Stimulated activated CD4-positive, alpha-beta T cell treated with anti-CD3 and anti-CD28 coated beads, TNF-alpha, amount 100 ng/mL, for 1 hour (primary cell): ENCODE measurements around the gene TRAPPC3.

Experiments
- DNase-seq, 3 donors: peaks; one replicate each; pipeline ENCODE4 v3.0.0-alpha.2; 2020; ENCODE audit warnings: low read depth in 3 of 3, low spot score in 1 of 3

The TRAPPC3 gene

DNA sequence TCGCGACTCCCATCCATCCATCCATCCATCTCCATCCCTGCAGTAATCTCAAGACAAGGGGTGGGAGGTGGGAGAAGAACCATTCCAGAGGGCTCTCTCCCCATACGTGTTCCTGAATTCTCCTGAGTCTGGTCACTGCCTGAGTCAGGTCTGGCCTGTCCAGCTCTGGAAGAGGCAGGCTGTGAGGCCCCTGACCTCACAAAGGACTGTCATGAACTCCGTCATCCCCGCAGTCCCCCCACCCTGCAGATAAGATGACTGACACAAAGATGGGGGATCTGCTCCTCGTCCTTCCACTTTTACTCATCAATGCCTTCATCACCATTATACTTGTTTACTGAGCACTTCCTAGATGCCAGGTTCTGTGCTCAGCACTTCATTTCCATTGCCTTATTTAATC lies 5.0 kb upstream of the TRAPPC3 start:
- no peak for DNase-seq

DNA sequence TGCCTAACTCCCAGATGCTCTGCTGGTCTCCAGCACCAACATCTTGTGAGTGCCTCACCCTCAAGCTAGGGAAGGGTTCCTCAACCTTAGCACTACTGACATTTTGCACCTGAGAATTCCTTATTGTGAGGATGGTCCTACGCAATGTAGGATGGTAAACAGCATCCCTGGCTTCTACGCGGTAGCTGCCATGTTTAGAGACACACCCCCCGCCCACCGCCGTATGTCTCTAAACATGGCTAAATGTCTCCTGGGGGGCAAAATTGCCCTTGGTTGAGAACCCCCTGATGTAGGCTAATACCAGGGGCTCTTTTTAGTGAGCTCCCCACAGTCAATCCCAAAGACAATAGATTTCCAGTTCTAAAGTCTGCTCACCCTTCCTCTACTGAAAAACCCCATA lies 4.2 kb upstream of the TRAPPC3 start:
- DNase-seq, result no peak

DNA sequence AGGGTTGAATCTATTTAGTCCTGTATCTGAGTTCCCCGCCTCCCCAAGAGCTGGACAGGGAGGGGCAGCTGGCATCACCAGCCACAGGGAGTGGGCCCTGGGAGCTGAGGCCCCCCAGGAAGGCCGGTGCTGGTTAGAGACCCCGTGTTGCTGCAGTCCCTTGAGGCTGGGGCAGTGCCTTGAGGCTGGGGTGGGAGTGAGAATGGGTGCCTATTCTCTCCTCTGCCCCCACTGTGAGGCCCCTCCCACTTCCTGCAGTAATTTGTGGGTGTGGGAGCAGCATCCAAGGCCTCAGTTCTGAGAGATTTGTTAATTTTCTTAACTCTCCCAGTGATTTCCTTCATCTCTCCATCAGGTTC lies 2.5 kb upstream of the TRAPPC3 start:
- DNase-seq, result no peak

DNA sequence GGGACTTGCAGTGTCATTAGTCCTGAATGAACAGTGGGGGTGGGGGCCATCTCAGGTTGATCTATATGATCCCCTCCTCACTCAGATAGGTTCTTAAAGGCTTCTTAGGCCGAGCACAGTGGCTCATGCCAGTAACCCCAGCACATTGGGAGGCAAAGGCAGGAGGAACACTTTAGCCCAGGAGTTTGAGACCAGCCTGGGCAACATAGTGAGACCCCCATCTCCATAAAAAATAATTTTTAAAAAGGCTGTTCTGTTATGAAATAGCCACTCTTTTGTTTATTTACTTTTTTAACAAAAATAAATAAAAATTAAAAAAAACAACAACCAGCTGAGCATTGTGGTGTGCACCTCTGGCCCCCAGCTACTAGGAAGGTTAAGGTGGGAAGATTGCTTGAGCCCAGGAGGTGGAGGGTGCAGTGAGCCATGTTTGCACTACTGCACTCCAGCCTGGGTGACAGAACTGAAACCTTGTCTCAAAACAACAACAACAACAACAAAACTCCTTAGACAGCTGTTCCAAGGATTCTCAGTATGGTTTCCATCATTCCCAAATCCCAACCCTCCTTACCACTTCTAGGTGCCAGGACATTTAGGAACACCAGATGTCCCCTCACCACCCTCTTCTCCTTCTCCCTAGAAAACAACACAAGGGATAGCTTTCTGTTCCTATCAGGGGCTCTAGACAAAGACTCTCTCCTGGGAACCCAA lies 2.0 kb upstream of the TRAPPC3 start:
- no peak for DNase-seq

DNA sequence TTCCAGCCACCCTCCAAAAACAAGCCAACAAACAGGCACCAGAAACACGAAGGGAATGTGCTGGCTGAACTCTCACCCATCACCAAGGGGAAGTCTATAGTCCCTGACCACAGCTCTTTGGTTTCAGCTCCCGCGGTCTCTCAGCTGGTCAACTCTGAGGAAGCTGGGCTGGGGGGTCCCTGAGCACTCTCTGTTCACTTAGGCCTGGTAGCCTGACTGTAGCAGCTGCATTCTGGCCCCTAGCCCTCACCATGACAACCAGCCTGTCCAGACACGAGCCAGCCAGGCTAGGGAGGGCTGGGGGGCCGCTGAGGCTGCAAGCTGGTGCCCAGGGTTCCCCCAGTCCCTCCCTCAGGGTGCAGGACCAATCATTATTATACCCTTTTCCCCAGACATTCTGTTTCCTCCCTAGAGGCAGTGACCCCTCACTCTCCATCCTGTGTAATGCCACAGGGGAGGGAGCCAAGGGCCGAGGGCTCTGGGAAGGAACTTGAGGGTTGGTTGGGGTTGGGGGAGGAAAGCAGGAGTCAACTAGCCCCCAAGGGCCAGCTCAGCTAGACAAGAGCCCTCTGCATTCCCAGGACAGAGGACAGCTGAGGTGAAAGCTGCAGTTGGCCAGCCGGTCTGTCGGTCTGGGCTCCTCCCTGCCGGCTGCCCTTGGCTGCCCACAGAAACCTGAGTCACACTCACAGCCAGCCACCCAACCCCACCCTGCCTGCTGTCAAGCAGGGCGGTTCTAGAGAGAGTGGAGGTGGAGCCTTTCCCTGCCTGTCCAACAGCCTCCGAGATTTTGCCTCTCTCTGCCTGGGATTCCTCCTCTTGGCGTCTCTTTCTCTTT lies 1.2 kb upstream of the TRAPPC3 start:
- DNase-seq, result peak in 1 of 3 donors; percentile 47

DNA sequence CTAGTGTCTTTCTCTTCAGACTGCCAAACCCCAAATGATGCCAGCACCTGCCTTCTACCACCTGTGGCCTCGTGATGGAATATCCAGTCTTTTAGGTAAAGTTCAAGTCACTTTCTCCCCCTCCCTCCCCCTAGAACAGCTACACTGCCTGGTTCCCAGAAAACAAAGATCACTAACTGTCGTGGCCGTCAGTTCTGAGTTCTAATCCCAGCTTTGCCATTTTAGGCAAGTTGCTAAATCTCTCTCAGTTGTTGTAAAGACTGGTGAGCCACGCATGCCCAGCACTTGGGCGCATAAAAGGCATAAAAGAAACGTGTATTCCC lies 648 bp upstream of the TRAPPC3 start:
- DNase-seq, result no peak

DNA sequence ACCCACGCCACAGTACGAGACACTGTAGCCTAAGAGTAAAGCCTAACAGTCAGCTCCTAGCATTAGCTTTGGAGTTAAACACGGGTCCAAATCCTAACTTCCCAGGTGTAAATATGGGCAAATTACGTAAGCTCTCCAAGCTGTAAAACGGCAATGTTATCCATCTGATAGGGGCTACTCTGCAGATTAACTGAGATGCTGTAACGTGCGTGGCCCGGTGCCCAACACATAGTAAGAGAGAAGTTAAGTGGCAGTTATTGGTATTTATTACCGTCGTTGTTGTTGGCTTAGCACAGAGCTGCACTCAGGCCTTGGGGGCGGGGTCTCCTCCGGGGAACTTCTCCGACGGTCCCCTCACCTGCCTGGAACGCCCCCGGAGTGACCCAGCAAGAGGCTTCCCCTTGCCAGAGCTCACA lies 457 bp downstream of the TRAPPC3 start:
- no peak for DNase-seq

DNA sequence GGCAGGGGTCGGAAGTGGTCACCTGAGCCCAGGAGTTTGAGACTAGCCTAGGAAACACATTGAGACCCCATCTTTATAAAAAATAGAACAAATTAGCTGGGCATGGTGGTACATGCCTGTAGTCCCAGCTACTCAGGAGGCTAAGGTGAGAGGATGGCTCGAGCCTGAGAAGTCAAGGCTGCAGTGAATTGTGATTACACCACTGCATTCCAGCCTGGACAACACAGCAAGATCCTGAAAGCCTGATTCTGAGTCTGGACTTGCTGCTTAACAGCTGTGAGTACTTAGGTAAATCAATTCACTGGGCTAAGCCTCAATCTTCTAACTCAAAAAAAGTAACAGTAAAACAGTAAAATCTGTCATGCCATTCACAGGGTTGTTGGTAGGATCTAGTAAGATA lies 4.9 kb downstream of the TRAPPC3 start:
- DNase-seq, result no peak

DNA sequence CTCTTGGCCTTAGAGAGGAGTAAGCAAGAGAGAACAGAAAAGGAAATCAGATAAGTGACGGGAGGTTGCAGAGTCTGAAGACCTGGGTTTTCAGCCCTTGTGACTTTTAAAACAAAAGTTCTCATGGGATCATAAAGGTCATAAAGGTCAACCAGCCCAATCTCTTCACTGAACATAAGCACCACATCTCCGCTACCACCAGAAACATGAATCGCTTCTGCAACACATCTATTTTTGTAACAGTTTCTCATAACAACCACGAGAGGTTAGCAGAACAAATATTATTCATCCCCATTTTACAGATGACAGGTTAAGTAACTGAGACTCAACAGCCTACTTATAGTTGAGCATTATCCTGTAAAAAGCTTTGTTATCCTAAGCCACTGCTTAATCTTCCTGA lies 5.9 kb downstream of the TRAPPC3 start:
- DNase-seq, result no peak

DNA sequence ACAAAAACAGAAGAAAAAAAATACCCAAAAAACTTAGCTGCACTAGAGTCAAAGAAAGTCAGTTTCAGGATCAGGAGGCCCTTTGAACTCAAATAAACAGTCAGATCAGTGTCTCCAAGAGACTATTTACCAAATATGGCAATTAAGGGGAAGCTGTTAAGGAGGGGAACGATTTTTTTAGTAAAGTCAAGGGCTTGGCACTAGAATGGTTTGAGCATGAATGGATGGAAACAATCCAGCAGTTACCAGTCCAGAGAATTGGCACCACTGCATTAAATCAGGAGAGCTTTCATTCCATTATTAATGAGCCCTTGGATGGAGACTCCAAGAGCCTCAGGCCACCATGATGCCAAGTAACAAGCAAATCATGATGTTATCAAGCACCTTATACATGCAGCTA lies 7.2 kb downstream of the TRAPPC3 start:
- DNase-seq, result no peak

DNA sequence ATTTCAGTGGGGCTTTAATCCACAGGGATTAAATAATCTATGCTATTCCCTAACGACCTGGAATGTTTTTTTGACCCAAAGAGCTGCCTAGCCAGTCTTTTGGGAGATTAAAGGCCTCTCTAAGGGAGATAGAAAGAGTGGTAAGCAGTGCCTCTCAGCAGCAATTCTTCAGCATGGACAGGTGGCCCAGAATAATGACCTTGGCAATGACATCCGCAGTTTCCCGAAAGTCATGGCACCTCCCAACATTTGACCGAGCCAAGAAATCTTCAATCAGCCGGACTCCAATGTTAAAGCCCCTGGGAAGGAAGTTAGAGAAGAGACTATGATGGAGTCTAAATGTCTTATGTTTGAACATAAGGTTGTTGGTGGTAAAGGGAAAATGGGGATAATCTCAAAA lies 9.8 kb downstream of the TRAPPC3 start:
- no peak for DNase-seq

DNA sequence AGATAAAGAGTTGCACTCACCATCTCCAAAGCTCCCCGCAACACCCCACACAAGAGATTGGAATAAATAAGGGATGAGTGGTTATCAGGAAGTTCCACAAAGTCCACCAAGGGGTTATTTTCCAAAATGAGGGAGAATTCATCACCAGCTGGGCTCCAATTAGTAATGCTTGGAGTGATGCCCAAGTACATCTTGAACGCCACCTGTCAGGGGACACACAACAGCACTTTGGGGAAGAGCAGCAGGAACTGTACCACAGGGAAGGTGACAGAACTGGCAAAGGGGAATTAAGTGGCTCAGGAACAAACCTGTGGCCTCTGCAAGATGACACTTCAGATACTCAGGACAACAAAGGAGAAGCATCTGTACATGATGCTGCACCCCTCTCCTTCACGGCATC lies 11.5 kb downstream of the TRAPPC3 start:
- no peak for DNase-seq

DNA sequence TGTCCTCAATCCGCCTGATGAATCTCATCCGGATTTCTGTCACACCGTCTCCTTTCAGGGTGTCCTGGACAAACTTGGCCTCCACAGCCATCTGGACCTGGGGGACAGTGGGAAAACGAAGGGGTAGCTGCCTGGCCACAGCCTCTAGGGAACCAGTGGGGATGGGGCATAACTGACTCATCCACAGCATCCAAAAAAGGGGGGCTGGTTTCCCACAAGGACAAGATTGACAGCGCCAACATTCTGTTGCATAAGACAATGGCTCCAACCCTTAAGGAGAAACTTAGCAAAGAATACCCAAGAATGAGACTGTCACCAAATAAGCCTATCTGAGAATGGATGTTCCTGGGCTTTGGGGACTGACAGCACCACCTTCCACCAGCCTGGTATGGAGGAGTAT lies 12.1 kb downstream of the TRAPPC3 start:
- DNase-seq, result no peak

DNA sequence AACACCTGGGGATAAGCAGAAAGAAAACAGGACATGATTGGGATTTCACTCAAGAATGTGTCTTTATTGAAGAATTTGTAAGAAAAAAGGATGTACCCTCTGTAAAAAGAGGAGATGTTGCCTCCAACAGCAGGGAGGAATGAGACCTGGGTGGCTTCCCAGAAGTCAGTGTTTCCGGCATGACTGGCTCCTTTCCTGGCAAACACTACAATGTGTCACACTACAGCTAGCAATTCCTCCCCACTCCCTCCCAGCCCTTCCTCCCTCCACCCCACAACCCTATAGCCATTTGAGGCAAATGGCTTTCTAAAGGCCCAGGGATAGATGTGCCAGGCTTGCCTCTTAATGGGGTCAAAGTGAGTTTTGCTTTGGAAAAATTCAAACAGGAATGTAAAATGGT lies 12.8 kb downstream of the TRAPPC3 start:
- DNase-seq, result no peak

DNA sequence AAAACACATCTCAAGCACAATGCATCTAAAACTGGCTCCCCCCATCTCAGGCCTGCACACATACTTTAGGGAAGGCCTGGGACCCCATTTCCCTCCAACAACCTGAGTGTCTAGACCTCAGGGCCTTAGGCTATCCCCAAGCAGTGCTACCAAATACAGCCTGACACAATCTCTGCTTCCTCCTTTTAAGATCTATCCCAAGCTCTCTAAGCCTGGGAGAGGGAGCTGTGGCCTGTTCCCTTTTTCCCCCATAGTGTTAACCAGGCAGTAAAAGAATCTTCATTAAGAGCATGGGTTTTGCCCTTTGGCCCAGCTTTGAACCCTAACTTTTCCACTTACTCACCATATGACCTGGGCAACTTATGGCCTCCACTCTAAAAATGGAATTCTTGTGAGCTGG lies 13.5 kb downstream of the TRAPPC3 start:
- DNase-seq, result no peak

DNA sequence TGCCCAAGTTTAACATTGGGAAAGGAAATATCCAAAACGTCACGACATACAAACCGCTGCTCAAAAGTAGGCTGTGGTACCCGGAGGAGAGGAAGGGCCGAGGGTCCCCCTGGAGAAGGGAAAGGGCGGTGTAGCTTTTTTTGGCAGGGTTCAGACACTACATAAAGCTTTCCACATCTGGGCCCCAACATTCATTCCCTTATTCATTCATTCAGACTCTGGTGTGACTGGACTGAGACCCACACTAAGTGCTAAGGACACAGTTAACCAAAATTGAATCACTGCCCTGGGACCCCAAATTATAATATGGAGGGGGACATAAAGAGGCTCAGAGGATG lies 14.0 kb downstream of the TRAPPC3 start:
- no peak for DNase-seq

DNA sequence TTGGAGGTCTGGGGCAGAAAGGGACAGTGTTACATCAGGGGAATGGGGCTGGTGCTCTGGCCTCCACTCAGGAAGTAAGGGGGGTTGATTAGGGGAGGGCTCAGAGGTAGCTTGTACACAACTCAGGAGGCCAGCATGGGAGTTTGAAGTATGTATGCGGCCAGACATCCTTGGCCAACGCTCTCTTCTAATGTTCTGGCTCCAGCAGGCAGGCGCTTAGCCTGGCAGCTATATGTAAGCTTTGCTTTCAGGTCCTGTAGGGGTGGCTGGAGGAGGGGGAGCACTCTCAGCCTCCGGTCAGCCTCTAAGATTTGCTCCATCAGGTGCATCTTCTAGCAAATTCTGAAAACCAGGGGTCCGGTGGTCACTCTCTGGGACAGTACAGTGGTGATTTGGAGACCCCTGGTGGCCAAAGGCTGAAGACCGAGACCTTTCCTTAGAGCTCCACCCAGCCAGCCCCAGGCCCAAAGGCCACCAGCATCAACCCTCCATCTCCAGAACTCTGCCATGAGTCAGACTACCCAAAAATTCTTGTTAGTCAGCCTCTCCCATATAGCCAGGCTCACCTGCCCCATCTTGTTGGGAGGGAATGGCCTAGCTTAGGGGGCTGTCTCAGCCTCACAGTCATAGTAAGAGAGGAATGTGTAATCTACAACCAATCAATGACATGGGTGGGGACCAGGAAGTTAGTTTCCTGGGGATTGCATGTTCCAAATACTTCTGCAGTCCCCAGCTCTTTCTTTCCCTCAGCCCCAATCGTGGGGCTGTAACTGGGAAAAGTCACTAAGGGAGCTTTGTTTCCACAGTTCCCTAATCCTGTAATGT lies 14.6 kb downstream of the TRAPPC3 start:
- DNase-seq, result no peak

DNA sequence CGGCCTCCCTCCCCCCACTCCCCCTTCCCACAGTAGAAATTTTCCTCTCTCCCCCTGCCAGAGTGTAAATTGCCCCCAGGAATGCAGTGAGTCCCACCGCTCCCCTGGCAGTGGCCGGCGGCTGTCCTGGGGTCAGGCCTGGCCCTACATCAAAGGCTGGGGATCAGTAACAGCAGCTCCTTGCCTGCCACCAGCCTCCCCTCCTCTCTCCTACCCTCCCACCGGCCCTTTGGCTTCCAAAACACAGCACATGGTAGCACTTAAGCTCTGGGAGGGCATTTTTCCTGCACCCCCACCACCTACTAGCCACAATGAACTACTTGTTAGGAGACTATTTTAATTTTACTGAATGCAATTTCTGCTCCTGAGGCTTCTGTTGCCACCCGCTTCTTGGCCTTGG lies 15.3 kb downstream of the TRAPPC3 start:
- DNase-seq, result no peak

DNA sequence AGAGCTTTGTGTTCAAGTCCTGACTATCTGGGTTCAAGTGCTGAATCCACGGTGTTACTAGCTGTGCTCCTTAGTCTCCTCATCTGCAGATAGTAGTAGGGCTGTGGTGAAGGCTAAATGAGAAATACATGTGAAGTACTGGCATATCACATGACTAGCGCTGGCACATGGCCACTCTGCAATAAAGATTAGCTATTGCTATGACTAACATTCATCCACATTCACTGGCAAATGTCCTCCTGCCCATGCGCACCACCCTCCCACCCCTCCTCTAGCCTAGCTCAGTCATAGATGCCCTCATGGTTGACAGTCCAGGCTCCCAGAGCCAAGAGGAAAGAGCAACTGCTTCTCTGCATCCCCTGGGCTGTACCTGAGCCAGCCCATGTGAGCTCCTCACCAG lies 15.8 kb downstream of the TRAPPC3 start:
- no peak for DNase-seq

DNA sequence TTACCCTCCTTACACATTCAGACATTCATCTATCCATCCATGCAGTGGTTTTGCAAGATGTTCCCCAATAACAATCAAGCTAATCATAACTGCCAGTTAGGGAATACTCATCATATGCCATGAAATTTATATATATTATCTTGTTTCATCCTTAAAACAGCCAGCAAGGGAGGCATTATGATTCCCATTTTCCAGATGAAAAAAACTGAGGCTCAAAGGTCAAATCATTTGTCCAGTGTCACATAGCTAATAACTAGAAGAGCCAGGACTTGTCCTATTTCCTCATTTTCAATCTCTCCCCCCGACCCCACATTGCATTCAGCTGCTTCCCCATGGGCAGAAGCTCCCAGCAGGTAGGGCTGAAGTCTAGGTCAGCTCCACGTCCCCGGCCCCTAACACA lies 17.3 kb downstream of the TRAPPC3 start:
- DNase-seq, result no peak

DNA sequence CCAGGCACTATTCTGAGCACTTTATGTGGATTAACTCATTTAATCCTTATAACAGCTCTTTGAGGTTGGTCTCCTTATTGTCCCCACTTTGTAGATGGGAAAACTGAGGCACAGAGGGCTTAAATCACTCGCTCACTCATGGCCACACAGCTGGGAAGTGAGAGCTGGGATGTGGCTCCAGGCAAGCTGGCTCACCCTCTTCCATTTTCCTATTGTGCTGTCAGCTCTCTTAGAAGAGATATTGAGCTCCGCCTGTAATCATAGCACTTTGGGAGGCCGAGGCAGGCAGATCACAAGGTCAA lies 20.4 kb downstream of the TRAPPC3 start:
- DNase-seq, result no peak

DNA sequence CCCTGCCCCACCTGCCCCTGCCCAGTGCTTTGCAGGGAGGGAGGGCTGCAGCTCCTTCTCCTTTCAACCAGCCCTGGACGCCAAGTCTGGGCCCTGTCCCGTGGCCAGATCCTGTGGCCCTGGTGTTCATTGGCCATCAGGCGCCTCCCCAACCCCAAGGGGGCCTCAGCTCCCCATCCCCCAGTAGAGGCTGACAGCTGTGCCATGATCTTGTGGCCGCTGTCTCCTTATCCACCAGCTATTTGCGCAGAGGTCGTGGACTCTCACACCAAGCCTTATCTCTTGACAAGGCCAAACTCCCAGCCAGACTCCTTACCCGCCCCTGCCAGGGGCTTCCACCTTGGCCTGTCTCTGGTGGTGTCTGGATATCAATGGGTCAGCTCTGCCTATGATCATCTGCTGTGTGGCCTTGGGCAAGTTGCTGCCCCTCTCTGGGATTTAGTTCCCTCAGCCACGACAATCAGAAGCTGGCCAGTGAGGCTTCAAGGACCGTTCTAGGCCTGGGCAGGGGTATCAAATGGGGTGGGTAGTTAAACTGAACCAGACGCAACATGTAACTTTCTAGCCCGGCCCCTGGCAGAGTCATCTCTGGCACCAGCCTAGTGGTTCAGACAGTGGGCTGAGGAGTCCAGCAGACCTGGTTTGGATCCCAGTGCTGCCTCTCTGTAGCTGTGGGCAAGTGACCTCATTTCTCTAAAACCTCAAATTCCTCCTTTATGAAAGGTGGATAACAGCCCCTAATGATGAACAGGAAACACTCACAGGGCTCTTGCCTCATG lies 21.0 kb downstream of the TRAPPC3 start:
- DNase-seq, result no peak
